GM20431 (cell line): Measurements from ENCODE around the gene RDH16.
"Not testable (repeated sequence)": the region's sequence is repeated elsewhere in the genome, so short reads cannot be mapped to it uniquely, and the experiment has no call there.

Source experiments
- in situ Hi-C: fragments of 300-500 bp; cut with MseI, MboI; formaldehyde crosslinking; loops from one replicate; pipeline ENCODE4 v1.15.0; 2020; ENCODE audit warnings: low sequenced_read_pairs; ENCODE audit not compliant: unreplicated experiment

Gene RDH16

GRCh38 chr12:56990648-56991318 lies 33.4 kb upstream of the RDH16 start:
- in situ Hi-C loops: no loop called here

- in situ Hi-C loops: no loop called here
These were observed 32.6 kb upstream of the RDH16 start for GRCh38 chr12:56989861-56990610.

GRCh38 chr12:56988207-56988739 lies 30.9 kb upstream of the RDH16 start:
- in situ Hi-C loops: no loop called here

- in situ Hi-C loops: no loop called here
These were observed 30.2 kb upstream of the RDH16 start for GRCh38 chr12:56987551-56988053.

GRCh38 chr12:56987011-56987410 lies 29.6 kb upstream of the RDH16 start:
- in situ Hi-C loops: no loop called here

GRCh38 chr12:56985714-56986113 lies 28.3 kb upstream of the RDH16 start:
- in situ Hi-C loops: not testable (repeated sequence)

GRCh38 chr12:56983386-56983785 lies 26.0 kb upstream of the RDH16 start:
- in situ Hi-C loops: no loop called here

- in situ Hi-C loops: not testable (repeated sequence)
These were observed 25.3 kb upstream of the RDH16 start for GRCh38 chr12:56982578-56983236.

GRCh38 chr12:56980941-56981530 lies 23.6 kb upstream of the RDH16 start:
- in situ Hi-C loops: no loop called here

GRCh38 chr12:56980268-56980667 lies 22.9 kb upstream of the RDH16 start:
- in situ Hi-C loops: no loop called here

- in situ Hi-C loops: no loop called here
These were observed 22.2 kb upstream of the RDH16 start for GRCh38 chr12:56979628-56980027.

- in situ Hi-C loops: no loop called here
These were observed 21.2 kb upstream of the RDH16 start for GRCh38 chr12:56978397-56979138.

- in situ Hi-C loops: not testable (repeated sequence)
These were observed 20.0 kb upstream of the RDH16 start for GRCh38 chr12:56977361-56977760.

- in situ Hi-C loops: not testable (repeated sequence)
These were observed 16.8 kb upstream of the RDH16 start for GRCh38 chr12:56974224-56974623.

GRCh38 chr12:56968910-56969309 lies 11.5 kb upstream of the RDH16 start:
- in situ Hi-C loops: not testable (repeated sequence)

- in situ Hi-C loops: not testable (repeated sequence)
These were observed 8.7 kb upstream of the RDH16 start for GRCh38 chr12:56965997-56966642.

- in situ Hi-C loops: not testable (repeated sequence)
These were observed 7.7 kb upstream of the RDH16 start for GRCh38 chr12:56965124-56965523.

GRCh38 chr12:56963557-56963956 lies 6.1 kb upstream of the RDH16 start:
- in situ Hi-C loops: not testable (repeated sequence)

GRCh38 chr12:56962247-56962646 lies 4.8 kb upstream of the RDH16 start:
- in situ Hi-C loops: not testable (repeated sequence)
